NCI-H526 (cell line): Measurements from ENCODE around the gene OBSL1.

Source experiments
- DNase-seq, 2 experiments: peaks; one replicate each; lab custom pipeline; 2025; lab: John Stamatoyannopoulos, UW

OBSL1 gene

GRCh38 chr2:219571311-219572236, at the start of gene OBSL1:
OBSL1 (minus strand) TSS chr2:219571539; CDS start chr2:219571232, 307 bp downstream.
- peak; percentile 73 to 93 for DNase-seq

- no peak for DNase-seq
These were observed 49.2 kb upstream of the OBSL1 start for GRCh38 chr2:219620546-219620945.

GRCh38 chr2:219619235-219619634, 47.9 kb upstream of the OBSL1 start:
- no peak for DNase-seq

GRCh38 chr2:219618733-219619122, 47.4 kb upstream of the OBSL1 start:
- no peak for DNase-seq

- DNase-seq = no peak
These were observed 45.2 kb upstream of the OBSL1 start for GRCh38 chr2:219616550-219616949.

GRCh38 chr2:219615894-219616293, 44.6 kb upstream of the OBSL1 start:
- DNase-seq = no peak

- DNase-seq = no peak
These were observed 43.7 kb upstream of the OBSL1 start for GRCh38 chr2:219615036-219615435.

GRCh38 chr2:219614076-219614860, 42.9 kb upstream of the OBSL1 start:
- DNase-seq = no peak

GRCh38 chr2:219613461-219614070, 42.2 kb upstream of the OBSL1 start:
- no peak for DNase-seq

GRCh38 chr2:219612577-219613286, 41.4 kb upstream of the OBSL1 start:
- DNase-seq = no peak

- DNase-seq = no peak
These were observed 40.7 kb upstream of the OBSL1 start for GRCh38 chr2:219611866-219612576.

- no peak for DNase-seq
These were observed 40.0 kb upstream of the OBSL1 start for GRCh38 chr2:219611306-219611705.

- DNase-seq = no peak
These were observed 37.9 kb upstream of the OBSL1 start for GRCh38 chr2:219609149-219609750.

- no peak for DNase-seq
These were observed 37.1 kb upstream of the OBSL1 start for GRCh38 chr2:219608399-219608964.

- DNase-seq = no peak
These were observed 36.6 kb upstream of the OBSL1 start for GRCh38 chr2:219607931-219608330.

GRCh38 chr2:219605607-219605954, 34.2 kb upstream of the OBSL1 start:
- no peak for DNase-seq

- no peak for DNase-seq
These were observed 32.4 kb upstream of the OBSL1 start for GRCh38 chr2:219603771-219604170.

GRCh38 chr2:219598308-219599078, 27.2 kb upstream of the OBSL1 start:
- no peak for DNase-seq

- DNase-seq = peak; percentile 95 to 98
These were observed 26.4 kb upstream of the OBSL1 start, which contains the start of gene STK11IP for GRCh38 chr2:219597552-219598307. STK11IP (plus strand) TSS chr2:219597857; CDS start chr2:219598120, 263 bp downstream.
